CD1c-positive myeloid dendritic cell (primary cell): ENCODE measurements around the gene PSEN2.

Experiments used
- DNase-seq: peaks from one replicate; pipeline ENCODE4 v3.0.0-alpha.2; 2016; ENCODE audit errors: extremely low spot score

PSEN2 gene

DNA sequence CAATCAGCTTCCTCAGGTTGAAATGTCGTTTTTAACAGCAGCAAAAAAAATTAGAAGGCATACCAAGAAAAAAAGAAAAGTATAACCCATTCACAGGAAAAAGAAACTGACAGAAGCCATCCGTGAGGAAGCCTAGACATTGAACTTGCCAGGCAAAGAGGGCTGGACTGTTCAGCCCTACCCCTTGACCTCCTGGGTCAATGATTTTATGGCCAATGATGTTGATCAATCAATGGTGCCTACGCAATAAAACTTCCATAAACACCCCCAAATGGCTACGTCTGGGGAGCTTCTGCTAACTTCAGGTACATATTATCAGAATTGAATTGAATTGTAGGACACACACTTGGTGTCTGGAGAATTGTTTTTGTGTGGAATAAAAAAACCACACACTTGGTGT is 4.8 kb upstream of the PSEN2 start:
- DNase-seq = no peak

- DNase-seq = no peak
These were observed 2.9 kb upstream of the PSEN2 start for GRCh38 chr1:226867461-226868054.

DNA sequence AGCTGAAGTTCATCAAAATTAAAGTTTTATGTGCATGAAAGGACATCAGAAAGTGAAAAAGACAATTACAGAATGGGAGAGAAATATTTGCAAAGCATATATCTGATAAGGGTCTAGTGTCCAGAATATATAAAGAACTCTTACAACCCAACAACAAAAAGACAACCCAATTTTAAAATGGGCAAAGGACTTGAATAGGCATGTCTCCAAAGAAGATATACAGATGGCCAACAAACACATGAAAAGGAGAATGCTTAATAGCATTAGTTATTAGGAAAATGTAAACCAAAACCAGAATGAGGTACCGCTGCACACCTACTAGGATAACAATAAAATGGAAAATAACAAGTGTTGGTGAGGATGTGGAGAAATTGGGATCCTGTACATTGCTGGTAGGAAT is 1.7 kb upstream of the PSEN2 start:
- DNase-seq = no peak

- no peak for DNase-seq
These were observed 403 bp upstream of the PSEN2 start for GRCh38 chr1:226870026-226870400.

GRCh38 chr1:226871636-226872327 is 1.4 kb downstream of the PSEN2 start:
- no peak for DNase-seq

GRCh38 chr1:226872437-226872836 is 2.0 kb downstream of the PSEN2 start:
- DNase-seq = peak; percentile 21

DNA sequence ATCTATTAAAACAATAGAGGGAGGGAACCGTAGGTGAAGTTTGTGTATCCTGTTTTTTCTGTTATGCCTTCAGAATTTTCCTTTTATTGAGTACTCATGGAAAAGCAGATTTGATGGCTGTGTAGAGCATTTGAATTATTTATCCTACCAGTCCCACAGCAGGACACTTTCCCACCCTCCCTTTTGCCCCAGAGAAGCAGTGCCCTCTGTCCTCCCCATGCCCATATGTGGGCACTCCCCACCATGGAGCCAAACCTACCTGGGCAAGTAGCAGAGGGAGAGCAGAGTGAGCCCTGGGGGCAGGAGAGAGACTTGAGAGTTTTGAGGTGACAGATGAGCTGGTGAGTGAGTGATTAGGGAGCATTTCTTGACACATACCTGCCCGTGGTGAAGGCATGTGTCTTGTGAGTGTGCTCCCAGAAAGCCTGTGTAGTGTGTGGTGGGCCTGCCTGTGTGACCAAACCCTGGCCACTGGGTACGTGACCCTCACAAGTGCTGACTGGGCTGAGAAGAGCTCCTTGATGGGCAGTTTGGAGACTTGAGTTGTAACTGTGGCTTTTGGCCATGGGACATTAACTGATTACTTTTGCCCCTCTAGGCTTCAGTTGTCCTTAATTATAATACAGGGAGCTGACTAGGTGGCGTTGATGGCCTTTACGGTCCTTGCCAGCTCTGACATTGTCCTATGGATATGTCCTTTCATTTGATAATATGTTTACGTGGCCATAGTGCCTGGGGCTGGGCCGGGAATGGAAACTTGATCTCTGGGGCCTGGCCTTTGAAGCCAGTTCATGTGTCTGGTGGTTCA is 3.6 kb downstream of the PSEN2 start:
- DNase-seq = no peak

DNA sequence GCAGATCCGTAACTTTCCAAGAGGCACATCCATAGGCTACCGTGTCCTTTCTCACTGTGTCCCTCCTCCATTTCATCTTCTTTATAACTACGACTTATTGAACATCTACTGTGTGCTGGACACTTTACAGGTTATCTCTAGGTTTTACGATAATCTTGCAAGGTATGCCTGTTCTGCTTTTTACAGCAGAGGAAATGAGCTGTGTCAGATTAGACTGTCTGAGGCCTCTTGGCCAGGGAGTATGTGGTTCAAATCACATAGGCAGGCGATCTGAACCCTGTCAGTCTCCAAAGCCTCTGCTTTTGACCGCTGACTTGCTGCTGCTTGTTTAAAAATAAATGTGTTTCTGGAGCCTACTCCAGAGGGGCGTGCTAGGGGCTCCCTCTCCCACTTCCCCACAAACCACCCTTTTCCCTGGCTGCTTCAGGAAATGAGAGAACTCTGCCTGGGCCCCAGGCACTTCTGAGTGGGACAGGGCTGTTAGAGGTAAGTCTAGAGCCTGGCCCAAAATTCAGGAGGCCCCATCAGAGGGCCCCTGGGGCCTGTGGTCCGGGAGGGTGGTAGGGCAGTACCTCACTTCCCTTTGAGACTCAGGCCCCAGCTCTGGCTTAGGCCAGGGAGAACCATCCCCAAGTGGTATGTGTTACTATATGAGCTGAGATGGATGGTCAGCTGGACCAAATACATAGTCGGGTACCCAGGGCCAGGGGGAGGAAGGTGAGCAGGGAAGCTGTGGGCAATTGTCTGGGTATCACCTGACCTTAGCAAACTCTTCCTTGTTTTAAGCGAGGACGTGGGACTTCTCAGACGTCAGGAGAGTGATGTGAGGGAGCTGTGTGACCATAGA is 4.4 kb downstream of the PSEN2 start:
- DNase-seq = no peak

DNA sequence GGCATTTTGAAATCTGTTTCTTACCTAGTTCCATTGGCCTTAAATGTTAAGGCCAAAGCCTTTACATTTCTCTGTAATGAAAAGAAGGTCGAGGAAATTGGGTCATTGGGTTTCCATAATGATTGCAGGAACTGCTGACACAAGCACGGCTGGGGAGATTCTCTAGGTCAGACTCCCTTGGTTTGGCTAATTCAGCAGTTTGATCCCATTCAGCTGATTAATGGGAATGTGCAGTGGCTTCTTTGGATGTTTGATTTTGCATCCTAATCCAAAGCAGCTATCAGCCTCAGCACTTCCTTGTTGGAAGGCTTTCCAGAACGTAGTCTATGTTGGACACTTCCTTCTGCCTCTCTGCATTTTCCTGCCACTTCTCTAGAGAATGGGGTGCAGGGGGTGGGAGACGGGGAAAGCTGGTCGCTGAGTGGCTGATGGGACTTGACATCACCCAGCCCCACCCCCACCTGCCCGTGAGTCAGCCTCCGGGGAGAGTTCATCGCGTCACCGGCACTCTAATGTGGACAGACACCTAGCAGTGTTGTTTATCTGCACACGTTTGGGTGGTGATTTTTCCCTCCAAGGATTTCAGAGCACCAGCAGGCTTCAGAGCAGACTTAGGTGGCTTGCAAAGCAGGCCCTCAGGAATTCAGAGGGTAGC is 5.4 kb downstream of the PSEN2 start:
- no peak for DNase-seq

GRCh38 chr1:226877669-226878068 is 7.3 kb downstream of the PSEN2 start:
- DNase-seq = no peak

GRCh38 chr1:226880372-226881287 is 10.2 kb downstream of the PSEN2 start:
- no peak for DNase-seq

DNA sequence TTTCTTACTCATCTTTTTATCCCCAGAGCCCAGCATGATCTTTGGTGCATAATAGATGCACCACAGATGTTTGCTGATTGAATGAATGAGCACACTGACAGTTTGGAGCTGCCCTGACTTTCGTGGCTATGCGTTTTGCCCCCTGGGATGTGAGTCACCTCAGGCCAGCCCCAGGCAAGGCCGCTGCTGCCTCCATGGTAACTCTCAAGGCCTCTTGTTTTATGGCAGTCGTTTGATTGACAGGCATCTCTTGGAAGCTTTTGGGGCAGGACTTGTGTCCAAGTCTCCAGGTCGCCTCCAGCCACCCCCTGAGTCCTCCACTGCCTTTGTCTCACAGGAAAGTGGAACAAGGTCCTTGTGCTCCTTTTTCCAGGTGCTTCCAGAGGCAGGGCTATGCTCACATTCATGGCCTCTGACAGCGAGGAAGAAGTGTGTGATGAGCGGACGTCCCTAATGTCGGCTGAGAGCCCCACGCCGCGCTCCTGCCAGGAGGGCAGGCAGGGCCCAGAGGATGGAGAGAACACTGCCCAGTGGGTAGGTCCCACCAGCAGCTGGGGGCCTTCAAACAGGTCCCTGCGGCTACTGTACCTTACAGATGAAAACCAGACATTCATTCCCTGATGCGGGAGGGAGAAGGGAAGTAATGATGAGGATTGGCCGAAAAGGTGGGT is 11.2 kb downstream of the PSEN2 start:
- DNase-seq = no peak

- no peak for DNase-seq
These were observed 11.8 kb downstream of the PSEN2 start for GRCh38 chr1:226882187-226882586.

GRCh38 chr1:226882631-226883409 is 12.4 kb downstream of the PSEN2 start:
- peak; percentile 28 for DNase-seq

DNA sequence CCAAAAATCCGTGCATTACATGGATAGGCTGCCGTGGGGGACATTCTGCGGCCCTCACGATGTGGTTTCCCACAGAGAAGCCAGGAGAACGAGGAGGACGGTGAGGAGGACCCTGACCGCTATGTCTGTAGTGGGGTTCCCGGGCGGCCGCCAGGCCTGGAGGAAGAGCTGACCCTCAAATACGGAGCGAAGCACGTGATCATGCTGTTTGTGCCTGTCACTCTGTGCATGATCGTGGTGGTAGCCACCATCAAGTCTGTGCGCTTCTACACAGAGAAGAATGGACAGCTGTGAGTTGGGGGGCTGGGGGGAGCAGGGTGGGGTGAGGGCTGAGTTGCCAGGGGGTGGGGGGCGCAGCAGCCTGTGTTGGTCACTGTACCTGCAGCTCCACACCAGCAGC is 13.2 kb downstream of the PSEN2 start:
- no peak for DNase-seq

GRCh38 chr1:226884116-226884625 is 13.8 kb downstream of the PSEN2 start:
- no peak for DNase-seq

GRCh38 chr1:226884966-226885820 is 14.8 kb downstream of the PSEN2 start:
- no peak for DNase-seq
